HK-2 (cell line): Measurements from ENCODE around the gene HECW1.
"Not testable (repeated sequence)": the region's sequence is repeated elsewhere in the genome, so short reads cannot be mapped to it uniquely, and the experiment has no call there.

ENCODE experiments used
- DNase-seq: peaks from one replicate; pipeline ENCODE4 v3.0.0-alpha.2; 2018; ENCODE audit not compliant: unreplicated experiment

The HECW1 gene

GRCh38 chr7:43309706-43310022 lies 197.2 kb downstream of the HECW1 start:
- DNase-seq: no peak

- no peak for DNase-seq
Measured at GRCh38 chr7:43311052-43311451, 198.6 kb downstream of the HECW1 start.

- DNase-seq: no peak
Measured at GRCh38 chr7:43311694-43312093, 199.2 kb downstream of the HECW1 start.

- DNase-seq: no peak
Measured at GRCh38 chr7:43313628-43314378, 201.4 kb downstream of the HECW1 start.

GRCh38 chr7:43314379-43315158 lies 202.1 kb downstream of the HECW1 start:
- DNase-seq: no peak

GRCh38 chr7:43317075-43317474 lies 204.6 kb downstream of the HECW1 start:
- no peak for DNase-seq

GRCh38 chr7:43318188-43318770 lies 205.8 kb downstream of the HECW1 start:
- no peak for DNase-seq

- DNase-seq: no peak
Measured at GRCh38 chr7:43325595-43325994, 213.1 kb downstream of the HECW1 start.

GRCh38 chr7:43328336-43328735 lies 215.9 kb downstream of the HECW1 start:
- no peak for DNase-seq

GRCh38 chr7:43328785-43329380 lies 216.4 kb downstream of the HECW1 start:
- no peak for DNase-seq

- DNase-seq: no peak
Measured at GRCh38 chr7:43332193-43332796, 219.8 kb downstream of the HECW1 start.

GRCh38 chr7:43337191-43337590 lies 224.7 kb downstream of the HECW1 start:
- no peak for DNase-seq

GRCh38 chr7:43337811-43338210 lies 225.4 kb downstream of the HECW1 start:
- DNase-seq: no peak

GRCh38 chr7:43341132-43341531 lies 228.7 kb downstream of the HECW1 start:
- DNase-seq: no peak

GRCh38 chr7:43343417-43343816 lies 231.0 kb downstream of the HECW1 start:
- DNase-seq: not testable (repeated sequence)

GRCh38 chr7:43345696-43346095 lies 233.2 kb downstream of the HECW1 start:
- DNase-seq: not testable (repeated sequence)

GRCh38 chr7:43351683-43352082 lies 239.2 kb downstream of the HECW1 start:
- DNase-seq: no peak

GRCh38 chr7:43353902-43354301 lies 241.5 kb downstream of the HECW1 start:
- no peak for DNase-seq

GRCh38 chr7:43362652-43363034 lies 250.2 kb downstream of the HECW1 start:
- DNase-seq: peak; percentile 52

- no peak for DNase-seq
Measured at GRCh38 chr7:43363035-43363791, 250.8 kb downstream of the HECW1 start.

- DNase-seq: no peak
Measured at GRCh38 chr7:43364391-43364790, 251.9 kb downstream of the HECW1 start.
